CD4-positive, alpha-beta memory T cell (primary cell): ENCODE measurements around the gene TOR2A. TPM values are rescaled to one million over a fixed set of nuclear protein-coding genes. Genes with fewer than 3 reads are reported as not detected.

Source experiments
- CTCF ChIA-PET: fragments of 350-600 bp; sonication (Branson Sonifier 250); formaldehyde crosslinking; loops from one replicate; lab custom pipeline; 2021; ENCODE audit warnings: inconsistent platforms; ENCODE audit not compliant: partially characterized antibody; lab: Charles Lee
- POLR2A ChIA-PET: fragments of 350-600 bp; sonication (Branson Sonifier 250); formaldehyde crosslinking; loops from one replicate; lab custom pipeline; 2021; ENCODE audit not compliant: partially characterized antibody; lab: Charles Lee
- DNase-seq, 5 donors: peaks; one replicate each; pipeline versions ENCODE4 v3.0.0 to v3.0.0-alpha.2; 2020 to 2022; ENCODE audit warnings: mixed read lengths in 1 of 5
- H3K27ac ChIP-seq: one replicate; pipeline ENCODE4 v1.7.0; 2013; ENCODE audit warnings: low read depth, low read length
- H3K27me3 ChIP-seq: 2 replicates; pipeline ENCODE4 v1.7.0; 2013; ENCODE audit warnings: mild to moderate bottlenecking, low read length, moderate library complexity; ENCODE audit not compliant: insufficient read depth
- H3K36me3 ChIP-seq: 2 replicates; pipeline ENCODE4 v1.7.0; 2013; ENCODE audit warnings: mild to moderate bottlenecking, low read length, moderate library complexity; ENCODE audit not compliant: insufficient read depth
- H3K4me1 ChIP-seq: 2 replicates; pipeline ENCODE4 v1.7.0; 2013; ENCODE audit warnings: mild to moderate bottlenecking, low read length, moderate library complexity; ENCODE audit not compliant: insufficient read depth
- H3K4me3 ChIP-seq, 2 donors: one replicate each; pipeline ENCODE4 v1.7.0; 2013; ENCODE audit warnings: low read length in 2 of 2, mild to moderate bottlenecking in 1 of 2
- H3K9me3 ChIP-seq, 2 donors: one replicate each; pipeline ENCODE4 v1.7.0; 2013; ENCODE audit warnings: low read length in 2 of 2, control low read depth in 1 of 2; ENCODE audit not compliant: control insufficient read depth in 1 of 2
- H3K27ac Mint-ChIP-seq, 7 donors: one replicate each; pipeline ENCODE4 v1.8.0; 2020 to 2021; ENCODE audit warnings: mixed read lengths in 7 of 7, mild to moderate bottlenecking in 6 of 7, inconsistent platforms in 3 of 7, moderate library complexity in 3 of 7
- H3K27me3 Mint-ChIP-seq, 2 donors: one replicate each; pipeline ENCODE4 v1.8.0; 2020 to 2021; ENCODE audit warnings: mixed read lengths in 2 of 2
- H3K36me3 Mint-ChIP-seq, 2 donors: one replicate each; pipeline ENCODE4 v1.8.0; 2020 to 2021; ENCODE audit warnings: mixed read lengths in 2 of 2, inconsistent platforms in 1 of 2, mild to moderate bottlenecking in 1 of 2
- H3K4me1 Mint-ChIP-seq, 4 donors: one replicate each; pipeline ENCODE4 v1.8.0; 2020 to 2021; ENCODE audit warnings: mixed read lengths in 4 of 4, mild to moderate bottlenecking in 1 of 4
- H3K4me3 Mint-ChIP-seq, 8 donors: one replicate each; pipeline ENCODE4 v1.8.0; 2020 to 2021; ENCODE audit warnings: mixed read lengths in 8 of 8, mild to moderate bottlenecking in 7 of 8, moderate library complexity in 6 of 8, inconsistent platforms in 3 of 8
- H3K9me3 Mint-ChIP-seq, 8 donors: one replicate each; pipeline ENCODE4 v1.8.0; 2020 to 2021; ENCODE audit warnings: mixed read lengths in 8 of 8, mild to moderate bottlenecking in 5 of 8, inconsistent platforms in 3 of 8, moderate library complexity in 1 of 8
- intact Hi-C: fragments of 100-400 bp; cut with micrococcal nuclease; formaldehyde crosslinking; loops from one replicate; pipeline ENCODE4 v1.15.1; 2023
- polyA plus RNA-seq, 2 donors: library from polyadenylated mRNA; unstranded; fragments of 300-500 nt; fragmentation: Illumina TruSeq; gene quantifications; one replicate each; pipeline ENCODE4 v1.2.3, GENCODE V29; 2021
- total RNA-seq, 2 experiments: library from RNA; stranded (reverse); gene quantifications; one replicate each; pipeline ENCODE4 v1.2.3, GENCODE V29; 2021

The TOR2A gene
- total and polyA plus RNA-seq, 4 experiments from 2014 or later: 14.3 to 27.1 (median 20.8) TPM

DNA sequence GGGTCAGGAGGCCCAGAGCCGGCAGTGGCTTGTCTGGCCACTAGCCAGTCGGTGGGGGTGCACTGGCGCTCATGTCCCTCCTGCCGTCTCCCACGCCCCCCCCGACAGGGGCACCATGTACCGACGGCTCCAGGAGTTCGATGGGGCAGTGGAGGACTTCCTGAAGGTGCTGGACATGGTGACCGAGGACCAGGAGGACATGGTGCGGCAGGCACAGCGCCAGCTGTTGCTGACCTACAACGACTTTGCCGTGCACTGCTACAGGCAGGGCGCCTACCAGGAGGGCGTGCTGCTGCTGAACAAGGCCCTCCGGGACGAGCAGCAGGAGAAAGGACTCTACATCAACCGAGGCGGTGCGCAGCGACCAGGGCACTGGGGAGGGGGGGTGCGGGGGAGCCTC is 11.1 kb downstream of the TOR2A start:
- H3K4me1 Mint-ChIP-seq: peaks cover 13 to 26% (median 16%) of the 10 kb centered on the region in 4 donors
- no peak overlapping the region for H3K4me3 ChIP-seq
- no peaks in the 10 kb centered on the region for H3K9me3 Mint-ChIP-seq
- ChIA-PET POLR2A (interaction anchor here (1.2 kb wide), 1 partner anchor 8 kb away, joined by 5 read pairs; the partner anchor contains the start of genes PTRH1 and TTC16), CTCF (interaction anchor here (1.2 to 2.0 kb wide), 2 partner anchors 9 to 11 kb away, joined by 3 to 6 read pairs; partner anchors contain the start of gene TOR2A)
- H3K9me3 ChIP-seq: no peaks in the 10 kb centered on the region
- no peaks in the 10 kb centered on the region for H3K36me3 ChIP-seq
- H3K27ac ChIP-seq: no peak overlapping the region
- intact Hi-C loops: no loop called here
- H3K27me3 ChIP-seq: no peaks in the 10 kb centered on the region
- H3K27me3 Mint-ChIP-seq: no peaks in the 10 kb centered on the region
- peaks cover 21% of the 10 kb centered on the region for H3K4me1 ChIP-seq
- H3K4me3 Mint-ChIP-seq: no peak overlapping the region
- no peaks in the 10 kb centered on the region for H3K36me3 Mint-ChIP-seq
- H3K27ac Mint-ChIP-seq: no peak overlapping the region
- DNase-seq: no peak

DNA sequence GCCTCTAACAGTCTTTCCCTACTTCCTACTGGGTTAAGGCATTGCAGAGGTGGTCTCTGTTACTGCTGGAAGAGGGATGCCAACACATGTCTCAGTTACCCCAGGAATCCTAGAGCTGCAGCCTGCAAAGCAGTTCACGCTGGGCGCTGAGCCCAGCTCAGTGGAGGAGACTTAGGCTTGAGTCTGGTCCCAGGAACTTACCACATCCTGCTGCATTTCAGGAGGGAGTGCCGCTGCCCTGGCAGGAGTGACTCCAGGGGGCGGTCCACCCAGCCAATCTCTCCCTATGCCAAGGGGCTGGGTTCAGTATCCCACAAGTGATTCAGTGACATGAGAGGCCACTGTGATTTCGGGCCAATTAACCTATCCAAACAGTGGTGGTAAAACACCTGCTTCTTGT is 11.7 kb downstream of the TOR2A start:
- peaks cover 13 to 26% (median 16%) of the 10 kb centered on the region in 4 donors for H3K4me1 Mint-ChIP-seq
- Histone ChIP-seq H3K27ac (no peak overlapping the region), H3K9me3 (no peaks in the 10 kb centered on the region), H3K4me3 (no peak overlapping the region), H3K27me3 (no peaks in the 10 kb centered on the region), H3K36me3 (no peaks in the 10 kb centered on the region), H3K4me1 (peaks cover 22% of the 10 kb centered on the region)
- no peak overlapping the region for H3K4me3 Mint-ChIP-seq
- no peaks in the 10 kb centered on the region for H3K9me3 Mint-ChIP-seq
- intact Hi-C loops: no loop called here
- no peaks in the 10 kb centered on the region for H3K36me3 Mint-ChIP-seq
- ChIA-PET CTCF (interaction anchor here (1.2 to 2.0 kb wide), 2 partner anchors 10 to 11 kb away, joined by 3 to 6 read pairs; partner anchors contain the start of gene TOR2A), POLR2A (interaction anchor here (0.9 kb wide), 1 partner anchor 207 kb away, joined by 3 read pairs; no protein-coding TSS in a partner anchor)
- DNase-seq: no peak
- no peaks in the 10 kb centered on the region for H3K27me3 Mint-ChIP-seq
- peak overlapping the region in 1 of 7 donors; percentile 35 for H3K27ac Mint-ChIP-seq

DNA sequence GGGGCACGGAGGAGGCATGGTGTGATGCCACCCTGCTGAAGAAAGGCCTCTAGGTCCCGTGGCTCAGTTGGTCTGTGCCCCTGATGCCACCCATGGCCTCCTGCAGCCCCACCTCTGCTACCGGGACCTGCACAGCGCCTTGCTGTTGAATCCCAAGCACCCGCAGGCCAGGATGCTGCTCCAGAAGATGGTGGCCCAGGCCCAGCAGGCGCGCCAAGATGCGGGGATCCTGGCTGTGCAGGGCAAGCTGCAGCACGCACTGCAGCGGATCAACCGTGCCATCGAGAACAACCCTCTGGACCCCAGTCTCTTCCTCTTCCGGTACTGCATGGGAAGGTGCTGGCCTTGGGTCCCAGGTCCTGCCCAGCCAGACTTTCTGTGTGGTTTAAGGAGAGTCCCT is 12.1 kb downstream of the TOR2A start:
- H3K36me3 Mint-ChIP-seq: no peaks in the 10 kb centered on the region
- no peaks in the 10 kb centered on the region for H3K9me3 ChIP-seq
- DNase-seq: no peak
- H3K4me1 Mint-ChIP-seq: peaks cover 13 to 26% (median 16%) of the 10 kb centered on the region in 4 donors
- H3K4me3 ChIP-seq: no peak overlapping the region
- CTCF ChIA-PET: interaction anchor here (1.2 to 2.0 kb wide), 2 partner anchors 10 to 12 kb away, joined by 3 to 6 read pairs; partner anchors contain the start of gene TOR2A
- H3K27me3 Mint-ChIP-seq: no peaks in the 10 kb centered on the region
- no peaks in the 10 kb centered on the region for H3K36me3 ChIP-seq
- no peaks in the 10 kb centered on the region for H3K27me3 ChIP-seq
- no peaks in the 10 kb centered on the region for H3K9me3 Mint-ChIP-seq
- POLR2A ChIA-PET: interaction anchor here (0.9 kb wide), 1 partner anchor 207 kb away, joined by 3 read pairs; no protein-coding TSS in a partner anchor
- H3K4me1 ChIP-seq: peaks cover 22% of the 10 kb centered on the region
- intact Hi-C loops: no loop called here
- no peak overlapping the region for H3K27ac ChIP-seq
- H3K27ac Mint-ChIP-seq: peak overlapping the region in 1 of 7 donors; percentile 35
- H3K4me3 Mint-ChIP-seq: no peak overlapping the region

DNA sequence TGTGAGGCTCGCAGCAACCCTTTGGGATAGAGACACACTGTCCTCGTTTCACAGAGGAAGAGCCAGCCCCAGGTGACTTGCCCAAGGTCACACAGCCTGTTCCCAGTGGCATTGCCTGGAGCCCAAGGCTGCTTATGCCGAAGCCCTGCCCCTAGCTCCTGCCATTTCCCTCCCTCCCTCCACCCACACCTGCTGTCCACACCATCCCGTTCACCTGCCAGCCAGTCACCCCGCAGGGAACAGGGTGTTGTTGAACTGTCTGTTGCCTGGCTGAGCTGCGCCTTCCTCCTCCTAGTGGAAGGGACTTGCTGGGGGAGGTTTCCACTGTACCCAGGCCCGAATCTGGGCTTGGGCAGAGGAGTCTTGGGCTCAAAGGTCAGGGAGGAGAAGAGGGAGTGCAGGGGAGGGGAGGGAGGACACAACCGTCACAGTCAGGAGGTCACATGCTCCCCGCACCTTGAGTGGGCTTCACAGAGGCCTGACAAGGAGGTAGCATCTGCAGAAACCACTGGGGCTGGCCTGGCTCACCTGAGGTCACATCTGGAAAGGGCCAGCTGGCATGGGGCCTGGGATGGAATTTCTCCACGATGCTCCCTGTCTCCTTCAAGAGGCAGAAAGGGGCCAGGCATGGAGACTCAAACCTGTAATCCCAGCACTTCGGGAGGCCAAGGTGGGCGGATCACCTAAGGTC is 12.9 kb downstream of the TOR2A start:
- Mint-ChIP-seq H3K36me3 (no peaks in the 10 kb centered on the region), H3K9me3 (no peaks in the 10 kb centered on the region), H3K4me1 (peaks cover 13 to 26% (median 16%) of the 10 kb centered on the region in 4 donors), H3K4me3 (no peak overlapping the region), H3K27ac (peak overlapping the region in 3 of 7 donors; percentile 66 to 83 (median 79)), H3K27me3 (no peaks in the 10 kb centered on the region)
- H3K4me1 ChIP-seq: peaks cover 22% of the 10 kb centered on the region
- ChIA-PET POLR2A (interaction anchor here (1.5 kb wide), 1 partner anchor 13 kb away, joined by 4 read pairs; the partner anchor contains the start of gene TOR2A), CTCF (interaction anchor here (2.0 kb wide), 1 partner anchor 13 kb away, joined by 6 read pairs; the partner anchor contains the start of gene TOR2A)
- H3K9me3 ChIP-seq: no peaks in the 10 kb centered on the region
- no peaks in the 10 kb centered on the region for H3K27me3 ChIP-seq
- H3K36me3 ChIP-seq: no peaks in the 10 kb centered on the region
- H3K27ac ChIP-seq: no peak overlapping the region
- peak in 1 of 5 donors; percentile 34 for DNase-seq
- H3K4me3 ChIP-seq: no peak overlapping the region
- intact Hi-C loops: no loop called here

DNA sequence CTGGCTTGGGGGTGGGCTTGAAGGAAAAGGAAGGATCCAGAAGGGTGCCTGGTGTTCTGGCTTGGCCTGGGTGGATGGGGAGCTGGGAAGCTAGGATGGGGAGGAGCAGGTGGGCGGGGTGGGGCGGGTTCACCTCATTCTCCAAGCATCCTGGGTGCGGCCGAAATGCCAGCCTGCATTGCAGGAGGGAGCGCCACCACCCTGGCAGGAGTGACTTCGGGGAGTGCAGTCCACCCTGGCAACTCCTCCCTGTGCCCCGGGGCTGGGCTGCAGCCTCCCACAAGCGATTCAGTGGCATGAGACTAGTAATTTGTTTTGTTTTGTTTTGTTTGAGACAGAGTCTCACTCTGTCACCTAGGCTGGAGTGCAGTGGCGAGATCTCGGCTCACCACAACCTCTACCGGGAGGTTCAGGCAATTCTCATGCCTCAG is 13.7 kb downstream of the TOR2A start:
- POLR2A ChIA-PET: interaction anchor here (1.5 kb wide), 1 partner anchor 13 kb away, joined by 4 read pairs; the partner anchor contains the start of gene TOR2A
- H3K4me1 ChIP-seq: peaks cover 24% of the 10 kb centered on the region
- CTCF ChIA-PET: no interaction called here

DNA sequence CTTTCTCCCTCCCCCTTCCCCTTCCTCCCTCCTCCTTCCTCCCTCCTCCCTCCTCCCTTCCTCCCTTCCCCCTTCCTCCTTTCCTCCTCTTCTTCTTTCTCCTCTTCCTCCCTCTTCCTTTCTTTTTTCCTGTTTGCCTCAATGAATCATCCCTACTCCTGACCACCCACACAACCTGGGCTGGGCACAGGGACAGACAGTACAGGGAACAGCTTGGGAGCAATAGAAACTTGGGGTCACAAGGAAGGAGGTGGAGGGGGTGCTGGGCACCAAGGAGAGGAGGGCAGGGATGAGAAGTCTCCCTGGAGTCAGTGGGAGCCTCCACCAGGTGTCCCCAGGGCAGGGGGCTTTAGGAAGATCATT is 14.2 kb downstream of the TOR2A start:
- H3K9me3 ChIP-seq: no peaks in the 10 kb centered on the region
- H3K27ac ChIP-seq: no peak overlapping the region
- intact Hi-C loops: no loop called here
- no peak for DNase-seq
- peaks cover 18 to 31% (median 21%) of the 10 kb centered on the region in 4 donors for H3K4me1 Mint-ChIP-seq
- H3K4me3 ChIP-seq: no peak overlapping the region
- H3K4me3 Mint-ChIP-seq: peak overlapping the region in 5 of 8 donors; percentile 0 to 82 (median 34)
- CTCF ChIA-PET: no interaction called here
- POLR2A ChIA-PET: interaction anchor here (1.5 kb wide), 2 partner anchors 14 to 113 kb away, joined by 4 read pairs; partner anchors contain the start of gene TOR2A
- H3K27ac Mint-ChIP-seq: peak overlapping the region in 6 of 7 donors; percentile 37 to 82 (median 79)
- no peaks in the 10 kb centered on the region for H3K9me3 Mint-ChIP-seq
- H3K27me3 ChIP-seq: no peaks in the 10 kb centered on the region
- H3K36me3 Mint-ChIP-seq: peaks cover 0 to under 1% of the 10 kb centered on the region in 2 donors
- H3K36me3 ChIP-seq: no peaks in the 10 kb centered on the region
- peaks cover 29% of the 10 kb centered on the region for H3K4me1 ChIP-seq
- H3K27me3 Mint-ChIP-seq: no peaks in the 10 kb centered on the region

More for the DNA sequence above, 13.7 kb downstream of the TOR2A start:
- Mint-ChIP-seq H3K27me3 (no peaks in the 10 kb centered on the region), H3K36me3 (no peaks in the 10 kb centered on the region), H3K9me3 (no peaks in the 10 kb centered on the region), H3K4me1 (peaks cover 13 to 26% (median 17%) of the 10 kb centered on the region in 4 donors), H3K4me3 (peak overlapping the region in 6 of 8 donors; percentile 0 to 72 (median 46)), H3K27ac (peak overlapping the region in 5 of 7 donors; percentile 37 to 82 (median 79))
- Histone ChIP-seq H3K27ac (no peak overlapping the region), H3K27me3 (no peaks in the 10 kb centered on the region), H3K9me3 (no peaks in the 10 kb centered on the region), H3K4me3 (no peak overlapping the region), H3K36me3 (no peaks in the 10 kb centered on the region)
- intact Hi-C loops: no loop called here
- DNase-seq: peak in 1 of 5 donors; percentile 22
